ENCODE results near the gene NRP2.

Gene NRP2

DNA sequence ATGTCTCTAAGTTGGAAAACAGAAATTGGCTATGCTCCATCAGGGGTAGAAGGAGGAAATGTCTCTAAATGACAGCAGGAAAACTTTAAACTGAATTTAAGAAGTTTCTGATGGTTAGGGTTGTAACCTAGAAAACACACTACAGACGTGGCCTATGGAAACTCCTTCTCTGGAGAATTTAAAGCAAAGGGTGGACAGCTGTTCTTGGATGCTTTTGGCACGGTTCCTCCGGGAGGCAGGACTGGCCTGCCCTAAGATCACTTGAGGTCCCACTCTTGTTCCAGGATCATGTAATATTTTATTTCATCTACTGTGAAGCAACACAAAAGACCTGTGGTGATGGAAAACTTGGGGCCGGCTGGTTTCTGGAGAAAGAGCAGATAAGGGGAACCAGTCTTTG lies 77.0 kb downstream of the NRP2 start:
- in situ Hi-C loops (cut with HindIII; ENCODE audit: low pct_ligation_motif_present, low pct_unique_long_range_greater_than_20kb, low sequenced_read_pairs), result no loop called here
- no peak for DNase-seq

DNA sequence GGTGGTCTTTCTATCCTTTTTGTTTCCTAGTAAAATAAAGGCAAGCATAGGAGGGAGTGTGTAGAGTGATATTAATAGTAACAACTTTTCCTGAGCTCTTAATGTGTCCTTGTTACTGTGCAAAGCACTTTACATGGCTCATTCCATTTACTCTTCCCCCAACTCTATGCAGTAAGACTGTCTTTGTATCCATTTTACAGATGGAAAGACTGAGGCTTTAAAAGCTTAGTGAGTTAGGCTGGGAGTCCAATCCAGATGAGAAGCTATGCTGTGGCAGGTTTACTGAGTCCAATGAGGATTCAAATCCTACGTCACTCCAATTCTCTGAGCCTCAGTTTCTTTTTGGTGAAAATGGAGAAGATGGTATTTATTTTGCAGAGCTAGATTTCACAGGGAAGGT lies 77.4 kb downstream of the NRP2 start:
- no peak for DNase-seq
- in situ Hi-C loops (cut with HindIII; ENCODE audit: low pct_ligation_motif_present, low pct_unique_long_range_greater_than_20kb, low sequenced_read_pairs), result no loop called here

- no peak for DNase-seq
- in situ Hi-C loops (cut with HindIII; ENCODE audit: low pct_ligation_motif_present, low pct_unique_long_range_greater_than_20kb, low sequenced_read_pairs), result no loop called here
These were observed 77.9 kb downstream of the NRP2 start for GRCh38 chr2:205760157-205760556.

GRCh38 chr2:205761421-205761820 lies 79.1 kb downstream of the NRP2 start:
- in situ Hi-C loops (cut with HindIII; ENCODE audit: low pct_ligation_motif_present, low pct_unique_long_range_greater_than_20kb, low sequenced_read_pairs), result no loop called here

DNA sequence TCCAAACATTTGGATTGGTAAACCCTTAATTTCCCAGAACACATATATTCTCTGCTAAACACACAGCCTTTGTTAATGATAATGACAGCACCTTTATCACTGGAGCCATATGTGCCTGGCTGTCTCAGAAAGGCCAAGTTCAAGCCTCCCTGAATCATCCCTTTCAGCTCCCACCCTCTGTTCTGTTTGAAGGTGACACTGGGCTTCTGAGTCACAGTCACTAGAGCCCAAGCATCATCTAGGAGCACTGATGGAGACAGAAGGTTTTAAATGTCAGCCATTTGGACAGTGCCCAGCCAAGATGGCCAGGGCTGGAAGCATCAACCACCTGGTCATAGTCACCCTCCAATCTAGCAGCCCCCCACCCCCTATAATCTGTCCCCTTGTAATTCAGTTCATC lies 80.6 kb downstream of the NRP2 start:
- no peak for DNase-seq
- in situ Hi-C loops (cut with HindIII; ENCODE audit: low pct_ligation_motif_present, low pct_unique_long_range_greater_than_20kb, low sequenced_read_pairs), result no loop called here

More at GRCh38 chr2:205761421-205761820, 79.1 kb downstream of the NRP2 start:
- no peak for DNase-seq

GRCh38 chr2:205763708-205764211 lies 81.5 kb downstream of the NRP2 start:
- peak; percentile 84 for DNase-seq
- in situ Hi-C loops (cut with HindIII; ENCODE audit: low pct_ligation_motif_present, low pct_unique_long_range_greater_than_20kb, low sequenced_read_pairs), result no loop called here

- DNase-seq, result no peak
- in situ Hi-C loops (cut with HindIII; ENCODE audit: low pct_ligation_motif_present, low pct_unique_long_range_greater_than_20kb, low sequenced_read_pairs), result no loop called here
These were observed 82.0 kb downstream of the NRP2 start for GRCh38 chr2:205764270-205764746.

DNA sequence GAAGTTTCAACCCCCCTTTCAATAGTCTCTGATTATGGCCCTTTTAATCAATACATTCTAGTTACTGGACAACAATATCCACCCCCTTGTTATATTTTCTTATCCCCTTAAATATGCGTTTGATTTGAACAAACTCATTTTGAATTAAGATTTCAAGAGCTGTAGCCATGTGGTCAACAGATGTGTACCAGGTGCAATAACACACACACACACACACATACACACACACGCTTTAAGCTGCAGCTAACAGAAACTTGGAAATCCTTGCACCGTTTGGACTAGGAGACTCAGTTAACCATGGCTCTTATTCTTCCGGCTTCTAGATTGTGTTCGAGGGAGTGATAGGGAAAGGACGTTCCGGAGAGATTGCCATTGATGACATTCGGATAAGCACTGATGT lies 82.8 kb downstream of the NRP2 start:
- DNase-seq, result no peak
- in situ Hi-C loops (cut with HindIII; ENCODE audit: low pct_ligation_motif_present, low pct_unique_long_range_greater_than_20kb, low sequenced_read_pairs), result no loop called here

DNA sequence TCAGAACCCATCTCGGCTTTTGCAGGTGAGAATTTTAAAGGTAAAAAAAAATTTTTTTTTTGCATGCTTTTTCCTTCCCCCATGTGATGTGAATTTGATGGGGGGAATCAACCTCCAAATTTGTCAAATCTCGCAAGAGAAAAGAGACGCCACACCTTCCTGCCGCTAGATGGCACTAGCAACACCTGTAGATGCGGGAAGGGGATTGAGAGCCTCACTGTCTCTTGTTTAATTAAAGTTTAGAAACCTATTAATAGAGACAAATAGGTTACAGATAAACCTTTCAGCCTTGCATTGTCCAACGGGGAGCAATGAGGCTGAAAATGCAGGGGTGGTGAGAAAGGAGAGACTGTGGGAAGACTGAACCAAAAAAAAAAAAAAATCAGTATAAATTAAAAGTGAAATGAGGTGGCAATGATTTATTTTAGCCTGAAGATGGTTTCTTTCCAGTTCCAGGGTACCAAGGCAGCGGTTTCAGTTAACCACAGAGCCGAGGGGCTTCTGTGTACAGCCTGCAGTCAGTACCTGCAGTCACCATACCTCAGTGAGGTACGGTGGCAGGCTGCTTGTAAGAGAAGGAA lies 84.6 kb downstream of the NRP2 start:
- in situ Hi-C loops (cut with HindIII; ENCODE audit: low pct_ligation_motif_present, low pct_unique_long_range_greater_than_20kb, low sequenced_read_pairs), result no loop called here
- peak; percentile 65 for DNase-seq

GRCh38 chr2:205767617-205768016 lies 85.3 kb downstream of the NRP2 start:
- in situ Hi-C loops (cut with HindIII; ENCODE audit: low pct_ligation_motif_present, low pct_unique_long_range_greater_than_20kb, low sequenced_read_pairs), result no loop called here

GRCh38 chr2:205768341-205768740 lies 86.0 kb downstream of the NRP2 start:
- in situ Hi-C loops (cut with HindIII; ENCODE audit: low pct_ligation_motif_present, low pct_unique_long_range_greater_than_20kb, low sequenced_read_pairs), result no loop called here
- no peak for DNase-seq

More at GRCh38 chr2:205767617-205768016, 85.3 kb downstream of the NRP2 start:
- DNase-seq, result no peak

GRCh38 chr2:205768815-205769494 lies 86.7 kb downstream of the NRP2 start:
- DNase-seq, result no peak
- in situ Hi-C loops (cut with HindIII; ENCODE audit: low pct_ligation_motif_present, low pct_unique_long_range_greater_than_20kb, low sequenced_read_pairs), result no loop called here

- no peak for DNase-seq
- in situ Hi-C loops (cut with HindIII; ENCODE audit: low pct_ligation_motif_present, low pct_unique_long_range_greater_than_20kb, low sequenced_read_pairs), result no loop called here
These were observed 87.2 kb downstream of the NRP2 start for GRCh38 chr2:205769495-205769850.

GRCh38 chr2:205769879-205770278 lies 87.6 kb downstream of the NRP2 start:
- in situ Hi-C loops (cut with HindIII; ENCODE audit: low pct_ligation_motif_present, low pct_unique_long_range_greater_than_20kb, low sequenced_read_pairs), result no loop called here

DNA sequence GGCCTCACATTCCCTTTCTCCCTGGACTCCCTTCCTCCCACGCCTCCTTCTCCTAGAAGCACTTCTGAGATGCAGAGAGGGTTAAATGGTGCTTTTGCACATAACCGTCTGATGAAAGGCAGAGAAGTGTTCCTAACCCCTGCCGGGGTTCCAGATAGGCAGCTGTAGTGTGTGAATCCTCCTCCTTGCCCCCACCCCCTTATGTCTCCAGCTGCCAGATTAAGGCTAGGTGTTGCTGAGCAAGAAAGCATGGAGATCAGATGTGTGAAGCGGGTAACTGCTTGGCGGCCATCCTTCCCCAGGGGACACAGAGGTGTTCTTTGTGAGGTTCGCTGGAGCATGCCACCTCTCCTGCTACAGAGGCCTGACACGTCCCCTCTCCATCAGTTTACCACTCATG lies 88.3 kb downstream of the NRP2 start:
- no peak for DNase-seq
- in situ Hi-C loops (cut with HindIII; ENCODE audit: low pct_ligation_motif_present, low pct_unique_long_range_greater_than_20kb, low sequenced_read_pairs), result no loop called here

More at GRCh38 chr2:205769879-205770278, 87.6 kb downstream of the NRP2 start:
- no peak for DNase-seq

DNA sequence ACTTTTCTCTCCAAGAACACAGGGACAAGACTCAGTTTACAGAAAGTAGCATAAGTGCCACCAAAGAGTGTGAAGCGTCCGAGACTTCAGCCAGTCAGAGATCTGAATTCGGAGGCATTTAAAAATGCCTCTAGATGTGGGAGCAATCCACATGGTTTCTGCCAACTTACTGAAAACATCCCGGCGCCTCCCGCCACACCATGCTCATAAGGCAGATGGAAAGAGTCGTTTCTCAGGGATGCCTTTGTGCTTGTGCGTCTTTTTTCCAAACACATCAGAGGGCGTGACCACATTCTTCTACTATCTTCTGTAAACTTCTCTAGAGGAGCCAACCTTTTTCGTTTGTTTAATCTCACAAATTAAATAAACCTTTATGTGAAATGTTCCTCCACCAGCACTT lies 88.7 kb downstream of the NRP2 start:
- no peak for DNase-seq
- in situ Hi-C loops (cut with HindIII; ENCODE audit: low pct_ligation_motif_present, low pct_unique_long_range_greater_than_20kb, low sequenced_read_pairs), result no loop called here

DNA sequence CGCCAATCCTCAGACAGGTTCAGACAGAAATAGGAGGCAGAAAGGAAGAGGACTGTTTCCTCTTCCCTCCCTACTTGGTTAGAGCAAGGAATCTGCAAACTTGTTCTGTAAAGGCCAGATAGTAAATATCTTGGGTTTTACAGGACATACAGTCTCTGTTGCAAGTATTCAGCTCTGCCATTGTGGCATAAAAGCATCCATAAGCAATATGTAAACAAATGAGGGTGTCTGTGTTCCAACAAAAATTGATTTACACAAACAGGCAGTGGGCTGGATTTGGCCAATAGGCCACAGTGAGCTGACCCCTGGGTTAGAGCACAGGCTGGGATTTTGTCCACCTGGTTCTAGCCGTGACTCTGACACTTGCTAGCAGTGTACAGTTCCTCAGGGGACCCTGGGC lies 89.4 kb downstream of the NRP2 start:
- DNase-seq, result no peak
- in situ Hi-C loops (cut with HindIII; ENCODE audit: low pct_ligation_motif_present, low pct_unique_long_range_greater_than_20kb, low sequenced_read_pairs), result no loop called here

DNA sequence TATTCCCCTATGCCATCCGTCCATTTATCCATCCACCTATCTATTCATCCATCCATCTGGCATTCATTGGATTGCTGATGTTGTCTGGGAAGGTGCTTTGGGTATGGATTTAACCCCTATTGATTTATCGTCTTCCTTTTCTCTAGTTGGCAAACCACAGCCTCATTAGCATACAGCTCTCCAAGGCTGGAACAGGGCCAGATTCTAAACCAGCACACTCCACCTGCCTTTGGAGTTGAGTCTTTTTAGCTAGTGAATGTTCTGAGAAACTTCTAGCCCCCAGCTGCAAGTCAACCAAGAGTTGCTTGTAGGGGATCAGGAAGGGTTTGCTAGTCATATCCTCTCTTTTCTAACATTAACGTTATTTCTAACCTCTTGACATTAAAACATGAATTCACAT lies 90.7 kb downstream of the NRP2 start:
- in situ Hi-C loops (cut with HindIII; ENCODE audit: low pct_ligation_motif_present, low pct_unique_long_range_greater_than_20kb, low sequenced_read_pairs), result no loop called here
- DNase-seq, result no peak

DNA sequence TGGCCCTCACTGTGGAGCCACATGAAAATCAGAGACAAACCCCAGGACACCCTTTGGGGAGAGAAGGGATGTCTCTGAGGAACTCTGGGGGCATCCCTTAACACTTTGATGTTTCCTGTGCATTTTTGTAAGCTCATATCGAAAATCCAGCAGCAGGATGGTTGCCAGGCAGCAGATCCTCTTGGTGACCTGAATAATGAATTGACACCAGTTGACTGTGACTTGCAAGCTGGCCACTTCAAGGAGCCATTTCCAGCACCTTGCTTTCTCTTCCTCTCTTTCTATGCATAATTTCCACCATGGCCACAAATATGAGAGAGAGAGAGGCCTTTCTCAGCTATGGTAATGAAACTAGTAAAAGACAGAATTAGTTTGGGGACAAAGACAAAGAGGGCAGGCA lies 91.7 kb downstream of the NRP2 start:
- no peak for DNase-seq
- in situ Hi-C loops (cut with HindIII; ENCODE audit: low pct_ligation_motif_present, low pct_unique_long_range_greater_than_20kb, low sequenced_read_pairs), result no loop called here
